Measurements from ENCODE around the gene MYO1B.

DNA sequence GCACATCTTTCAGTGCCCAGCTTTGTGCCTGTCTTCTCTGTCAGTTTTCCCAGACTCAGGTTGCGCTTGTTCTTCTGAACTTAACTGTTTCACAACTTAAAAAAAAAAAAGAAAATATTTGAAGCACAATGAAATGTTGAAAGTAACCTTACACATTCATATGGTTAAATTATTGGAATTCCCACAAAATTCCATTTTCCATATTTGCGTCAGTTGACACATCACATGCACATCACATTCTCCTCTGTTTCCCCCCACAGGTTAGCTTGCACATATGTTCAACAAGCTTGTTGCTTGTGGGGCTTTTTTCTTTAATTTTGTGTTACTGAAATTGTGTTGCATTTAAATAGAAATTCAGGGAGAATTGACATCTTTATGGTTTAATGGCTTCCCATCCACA is 8.3 kb downstream of the MYO1B start:
- TF ChIP-seq, protein P1, sequence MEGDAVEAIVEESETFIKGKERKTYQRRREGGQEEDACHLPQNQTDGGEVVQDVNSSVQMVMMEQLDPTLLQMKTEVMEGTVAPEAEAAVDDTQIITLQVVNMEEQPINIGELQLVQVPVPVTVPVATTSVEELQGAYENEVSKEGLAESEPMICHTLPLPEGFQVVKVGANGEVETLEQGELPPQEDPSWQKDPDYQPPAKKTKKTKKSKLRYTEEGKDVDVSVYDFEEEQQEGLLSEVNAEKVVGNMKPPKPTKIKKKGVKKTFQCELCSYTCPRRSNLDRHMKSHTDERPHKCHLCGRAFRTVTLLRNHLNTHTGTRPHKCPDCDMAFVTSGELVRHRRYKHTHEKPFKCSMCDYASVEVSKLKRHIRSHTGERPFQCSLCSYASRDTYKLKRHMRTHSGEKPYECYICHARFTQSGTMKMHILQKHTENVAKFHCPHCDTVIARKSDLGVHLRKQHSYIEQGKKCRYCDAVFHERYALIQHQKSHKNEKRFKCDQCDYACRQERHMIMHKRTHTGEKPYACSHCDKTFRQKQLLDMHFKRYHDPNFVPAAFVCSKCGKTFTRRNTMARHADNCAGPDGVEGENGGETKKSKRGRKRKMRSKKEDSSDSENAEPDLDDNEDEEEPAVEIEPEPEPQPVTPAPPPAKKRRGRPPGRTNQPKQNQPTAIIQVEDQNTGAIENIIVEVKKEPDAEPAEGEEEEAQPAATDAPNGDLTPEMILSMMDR (IDR thresholded peaks at IDR 0.05) = no peak
- TF ChIP-seq POLR2A (IDR thresholded peaks at IDR 0.05) = no peak

All from sigmoid colon (tissue), 3 donors.